Thymus (tissue), 11 donors: ENCODE data around the gene ANAPC2. TPM values are rescaled to one million over a fixed set of nuclear protein-coding genes. Genes with fewer than 3 reads are reported as not detected.

ENCODE experiments used
- DNase-seq, 9 donors: peaks; one replicate each; pipeline ENCODE4 v3.0.0-alpha.2; 2013; ENCODE audit warnings: low spot score in 9 of 9, low read depth in 6 of 9, missing footprints in 1 of 9
- H3K27ac ChIP-seq, 2 donors: one replicate each; pipeline ENCODE4 v1.5.1; 2013; ENCODE audit warnings: control low read depth in 1 of 2, low read depth in 1 of 2, low read length in 1 of 2, mild to moderate bottlenecking in 1 of 2, moderate library complexity in 1 of 2
- H3K27me3 ChIP-seq, 2 donors: one replicate each; pipeline ENCODE4 v1.5.1; 2013; ENCODE audit warnings: low read length in 1 of 2; ENCODE audit not compliant: control insufficient read depth in 2 of 2, insufficient read depth in 1 of 2
- H3K36me3 ChIP-seq, 2 donors: one replicate each; pipeline ENCODE4 v1.5.1; 2013; ENCODE audit warnings: low read length in 1 of 2, mild to moderate bottlenecking in 1 of 2, moderate library complexity in 1 of 2; ENCODE audit not compliant: control insufficient read depth in 2 of 2, insufficient read depth in 2 of 2
- H3K4me1 ChIP-seq, 2 donors: one replicate each; pipeline ENCODE4 v1.5.1; 2013; ENCODE audit warnings: low read length in 2 of 2; ENCODE audit not compliant: control insufficient read depth in 2 of 2, insufficient read depth in 2 of 2
- H3K4me3 ChIP-seq, 2 donors: one replicate each; pipeline ENCODE4 v1.5.1; 2013; ENCODE audit warnings: low read length in 2 of 2, control low read depth in 1 of 2, mild to moderate bottlenecking in 1 of 2
- H3K9me3 ChIP-seq, 2 donors: one replicate each; pipeline ENCODE4 v1.5.1; 2013; ENCODE audit warnings: low read length in 1 of 2, mild to moderate bottlenecking in 1 of 2; ENCODE audit not compliant: control insufficient read depth in 2 of 2, insufficient read depth in 1 of 2
- WGBS: extraction: QIAGEN DNeasy Blood & Tissue Kit; methylation state at CpG from one replicate; pipeline ENCODE4 v1.1.7; 2013; 5-methylcytosine and 5-hydroxymethylcytosine counted together
- polyA plus RNA-seq: library from polyadenylated mRNA; stranded (reverse); fragments of 200-250 nt; gene quantifications from one replicate; pipeline ENCODE4 v1.2.3, GENCODE V29; 2013
- total RNA-seq: library from RNA; stranded (reverse); fragments of 120-200 nt; gene quantifications from one replicate; pipeline ENCODE4 v1.2.4, GENCODE V29; 2013
- donor health status: healthy.

Gene ANAPC2
- total and polyA plus RNA-seq, 2 donors, result 19.1 to 69.4 TPM

DNA sequence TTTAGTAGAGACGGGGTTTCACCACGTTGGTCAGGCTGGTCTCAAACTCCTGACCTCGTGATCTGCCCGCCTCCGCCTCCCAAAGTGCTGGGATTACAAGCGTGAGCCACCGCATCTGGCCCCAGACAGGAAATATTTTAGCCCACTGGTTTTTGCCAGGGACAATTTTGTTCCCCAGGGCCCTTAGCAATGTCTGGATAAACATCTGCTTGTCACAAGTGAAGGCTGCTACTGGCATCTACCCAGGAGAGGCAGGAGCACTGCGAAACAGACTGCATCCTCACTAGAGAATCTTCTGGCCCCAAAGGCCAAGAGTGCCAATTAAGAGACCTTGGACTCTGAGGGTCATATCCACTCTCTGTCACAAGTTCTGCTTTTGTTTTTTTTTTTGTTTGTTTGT, 14.6 kb upstream of the ANAPC2 start:
- no peak overlapping the region for H3K27ac ChIP-seq
- no peak for DNase-seq
- peaks cover 0 to 5% of the 10 kb centered on the region in 2 donors for H3K9me3 ChIP-seq
- H3K27me3 ChIP-seq, result peaks cover 10 to 19% of the 10 kb centered on the region in 2 donors
- H3K36me3 ChIP-seq, result peaks cover 0 to 6% of the 10 kb centered on the region in 2 donors
- WGBS, result 96% methylated on average over 8 of the region's 8 CpGs
- no peak overlapping the region for H3K4me3 ChIP-seq
- peaks cover 30 to 35% of the 10 kb centered on the region in 2 donors for H3K4me1 ChIP-seq

DNA sequence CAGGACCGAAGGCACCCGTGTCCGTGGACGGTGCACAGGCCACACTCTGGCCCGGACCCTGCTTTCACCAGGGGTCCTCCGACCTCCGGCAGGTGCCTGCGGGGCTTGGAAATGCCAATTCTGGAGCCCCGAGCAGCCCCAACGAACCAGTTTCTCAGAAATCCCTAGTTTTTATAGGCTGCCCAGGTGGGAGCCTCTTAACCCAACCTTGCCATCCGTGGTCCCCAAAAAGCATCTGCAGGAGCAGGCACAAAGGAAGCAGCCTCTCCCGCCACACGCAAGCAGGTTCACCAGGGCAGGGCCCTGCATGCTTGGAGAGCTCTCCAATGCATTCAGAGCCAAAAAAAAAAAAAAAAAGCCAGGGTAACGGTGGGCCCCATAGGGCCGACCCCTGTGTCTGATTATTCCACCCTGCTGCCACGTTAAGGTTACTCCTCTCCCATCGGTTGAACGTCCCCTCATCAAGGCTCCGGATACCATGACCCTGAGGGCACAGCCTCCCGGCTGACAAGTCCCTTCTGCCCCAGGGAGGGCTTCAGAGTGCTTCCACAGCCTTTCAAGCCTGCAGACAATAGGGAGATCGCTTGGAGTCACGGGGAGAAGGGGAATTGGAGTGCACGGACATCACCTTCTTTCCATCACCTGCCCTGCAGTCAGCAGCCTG, 13.0 kb upstream of the ANAPC2 start:
- Histone ChIP-seq H3K36me3 (peaks cover 0 to 4% of the 10 kb centered on the region in 2 donors), H3K27me3 (peaks cover 10 to 25% of the 10 kb centered on the region in 2 donors), H3K9me3 (peaks cover 0 to 5% of the 10 kb centered on the region in 2 donors), H3K4me1 (peaks cover 24 to 27% of the 10 kb centered on the region in 2 donors), H3K4me3 (peak overlapping the region; percentile 75 to 85), H3K27ac (peak overlapping the region; percentile 45 to 72)
- no peak for DNase-seq
- 34% methylated on average over 23 of the region's 23 CpGs for WGBS

DNA sequence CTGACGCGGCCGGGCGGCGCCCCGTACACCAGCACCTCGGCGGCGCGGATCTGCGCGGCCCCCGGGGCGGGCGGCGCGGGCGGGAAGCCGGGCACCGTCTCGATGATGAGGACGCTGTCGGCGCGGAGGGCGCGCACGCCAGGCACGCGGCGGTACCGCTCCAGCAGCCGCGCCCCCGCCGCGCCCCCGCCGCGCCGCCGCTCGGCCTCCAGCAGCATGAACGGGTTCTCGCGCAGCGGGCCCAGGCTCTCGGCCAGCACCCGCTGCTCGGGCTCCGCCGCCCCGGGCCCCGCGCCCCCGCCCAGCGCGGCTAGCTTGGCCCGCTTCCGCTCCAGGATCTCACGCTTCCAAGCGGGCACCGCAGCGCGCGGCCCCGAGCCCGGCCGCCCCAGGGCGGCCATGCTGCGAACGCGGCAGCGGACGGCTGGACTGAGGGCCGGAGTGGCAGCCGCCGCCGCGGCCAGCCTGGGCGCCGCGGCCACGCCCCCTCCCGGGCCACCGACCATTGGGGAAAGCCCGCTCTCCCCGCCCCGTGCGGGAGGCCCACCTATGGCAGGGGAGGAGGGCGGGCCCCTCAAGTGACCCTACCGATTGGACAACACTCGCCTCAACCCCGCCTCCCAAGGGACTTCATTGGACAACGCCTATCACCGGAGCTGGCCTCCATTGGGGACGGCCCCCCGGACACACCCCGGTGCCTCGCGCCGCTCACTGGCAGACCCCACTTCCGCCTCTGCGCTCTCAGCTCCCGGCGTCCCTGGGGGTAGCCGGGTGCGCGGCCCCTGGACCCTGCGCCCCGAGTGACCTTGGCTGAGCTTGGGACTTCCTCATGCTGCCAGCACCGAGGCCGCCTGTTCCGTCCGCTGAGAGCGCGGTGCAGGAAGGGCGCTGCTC, 12.2 kb upstream of the ANAPC2 start, which contains the start of gene TPRN:
Gene TPRN (minus strand): TSS at position 431 of the 894 bp plus-strand sequence. CDS start 30 bp downstream, at position 401.
- under 1% methylated on average over 118 of the region's 118 CpGs for WGBS
- peak within 1 kb of the TSS; percentile 75 to 85 for H3K4me3 ChIP-seq
- peaks cover 0 to 4% of the 10 kb centered on the region in 2 donors for H3K36me3 ChIP-seq
- peaks cover 22 to 23% of the 10 kb centered on the region in 2 donors for H3K4me1 ChIP-seq
- H3K27ac ChIP-seq, result peak within 1 kb of the TSS; percentile 45 to 72
- peaks cover 0 to 5% of the 10 kb centered on the region in 2 donors for H3K9me3 ChIP-seq
- DNase-seq, result peak; percentile 90 to 99 (median 96)
- peaks cover 10 to 25% of the 10 kb centered on the region in 2 donors for H3K27me3 ChIP-seq

DNA sequence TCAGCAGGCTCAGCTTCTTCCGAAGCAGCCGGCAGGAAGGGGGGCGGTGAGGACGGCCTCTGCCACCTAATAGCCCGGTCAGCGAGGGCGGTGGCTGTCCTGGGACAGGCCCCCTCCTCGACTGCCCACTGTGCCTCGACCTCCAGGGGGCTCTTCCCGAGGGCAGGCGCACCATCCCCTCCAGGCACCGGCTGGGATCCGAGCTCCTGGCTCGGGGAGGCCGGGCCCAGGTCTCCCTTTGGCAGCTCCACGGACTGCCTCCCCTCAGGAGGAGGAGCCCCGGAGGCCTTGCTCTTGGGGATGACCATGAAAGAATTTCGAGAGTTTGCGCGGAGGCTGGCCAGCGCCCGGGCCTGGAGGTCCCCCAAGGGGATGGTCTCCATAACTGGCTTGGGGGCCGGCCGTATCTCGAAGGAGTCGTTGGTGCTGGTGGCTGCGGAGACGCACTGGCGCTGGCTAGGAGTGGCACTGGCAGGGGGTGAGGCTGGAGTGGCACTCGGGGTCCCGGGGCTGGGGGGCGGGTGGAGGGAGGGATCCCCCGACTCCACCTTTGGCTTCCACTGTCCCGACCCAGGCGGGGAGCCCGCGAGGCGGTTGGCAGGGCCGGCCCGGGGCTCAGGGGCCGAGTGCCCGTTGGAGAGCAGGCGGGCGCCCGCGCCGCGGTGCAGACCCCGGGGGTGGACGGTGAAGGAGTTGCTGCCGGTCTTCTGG, 11.2 kb upstream of the ANAPC2 start:
- no peak for DNase-seq
- Histone ChIP-seq H3K27me3 (peaks cover 10 to 25% of the 10 kb centered on the region in 2 donors), H3K27ac (no peak overlapping the region), H3K36me3 (peaks cover 0 to 4% of the 10 kb centered on the region in 2 donors), H3K9me3 (no peaks in the 10 kb centered on the region), H3K4me1 (peaks cover 18 to 22% of the 10 kb centered on the region in 2 donors), H3K4me3 (peak overlapping the region in 1 of 2 donors; percentile 75)
- WGBS, result 36% methylated on average over 51 of the region's 51 CpGs

DNA sequence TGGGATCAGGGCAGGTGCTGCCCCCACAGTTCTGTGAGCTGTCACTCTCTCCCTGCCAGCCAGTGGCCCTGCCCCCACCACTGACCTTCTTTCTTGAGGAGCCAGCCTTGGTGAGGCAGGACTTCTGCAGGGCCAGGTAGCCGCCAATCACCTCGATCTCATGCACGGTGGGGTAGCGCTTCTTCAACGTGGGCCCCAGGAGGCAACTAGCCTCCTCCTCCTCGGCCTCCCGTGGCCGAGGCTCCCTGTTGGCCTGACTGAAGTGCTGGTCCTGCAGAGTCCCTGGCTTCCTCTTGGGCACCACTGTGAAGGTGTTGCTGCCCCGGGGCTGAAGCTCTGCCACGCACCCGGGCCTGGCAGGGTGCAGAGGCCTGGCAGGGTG, 10.5 kb upstream of the ANAPC2 start:
- H3K4me1 ChIP-seq, result peaks cover 12 to 15% of the 10 kb centered on the region in 2 donors
- no peak for DNase-seq
- no peak overlapping the region for H3K27ac ChIP-seq

DNA sequence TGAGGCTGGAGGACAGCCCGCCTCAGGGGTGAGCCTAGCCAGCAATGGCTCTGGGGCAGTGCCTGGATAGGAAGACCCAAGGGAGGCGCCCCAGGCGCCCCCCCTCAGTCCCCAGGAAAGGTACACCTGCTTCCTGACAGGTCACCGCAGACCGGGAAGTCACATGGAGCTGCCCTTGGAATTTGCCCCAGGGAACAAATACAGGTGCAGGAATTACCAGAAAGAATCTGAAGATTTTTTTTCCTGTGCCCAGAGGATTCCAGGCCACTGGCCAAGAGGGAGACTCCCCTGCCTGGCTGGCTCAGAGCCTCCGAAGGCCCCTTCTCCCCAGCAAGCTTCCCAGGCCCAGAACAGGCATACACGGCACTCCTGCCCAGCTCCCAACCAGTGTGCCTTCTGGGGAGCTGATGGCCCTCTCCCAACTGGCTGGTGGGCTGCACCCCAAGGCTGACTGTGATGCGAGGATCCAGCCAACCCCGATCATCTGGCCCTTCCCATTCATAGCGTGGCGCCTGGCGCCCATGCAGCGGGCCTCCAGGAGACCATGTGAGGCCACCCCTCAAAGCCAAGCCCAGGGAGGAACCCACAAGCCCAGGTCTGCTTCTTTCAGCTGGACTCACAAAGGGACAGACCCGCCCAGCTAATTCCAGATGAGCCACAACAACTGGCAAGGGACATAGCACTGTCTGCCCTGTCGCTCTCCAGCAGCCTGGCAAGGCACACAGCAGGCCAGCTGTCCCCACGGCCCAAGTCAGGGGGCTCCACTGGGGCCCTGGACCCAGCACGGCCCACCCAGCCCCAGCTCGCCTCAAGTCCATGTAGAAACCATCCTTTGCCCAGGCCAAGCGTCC, 9.9 kb upstream of the ANAPC2 start:
- Histone ChIP-seq H3K36me3 (no peaks in the 10 kb centered on the region), H3K4me3 (no peak overlapping the region), H3K27me3 (peaks cover 10 to 25% of the 10 kb centered on the region in 2 donors), H3K9me3 (no peaks in the 10 kb centered on the region), H3K27ac (no peak overlapping the region), H3K4me1 (peaks cover 9 to 14% of the 10 kb centered on the region in 2 donors)
- 95% methylated on average over 19 of the region's 19 CpGs for WGBS
- DNase-seq, result no peak

More for the DNA sequence above, 10.5 kb upstream of the ANAPC2 start:
- H3K27me3 ChIP-seq, result peaks cover 10 to 25% of the 10 kb centered on the region in 2 donors
- H3K4me3 ChIP-seq, result no peak overlapping the region
- H3K36me3 ChIP-seq, result peaks cover 0 to under 1% of the 10 kb centered on the region in 2 donors
- 94% methylated on average over 11 of the region's 11 CpGs for WGBS
- H3K9me3 ChIP-seq, result no peaks in the 10 kb centered on the region

DNA sequence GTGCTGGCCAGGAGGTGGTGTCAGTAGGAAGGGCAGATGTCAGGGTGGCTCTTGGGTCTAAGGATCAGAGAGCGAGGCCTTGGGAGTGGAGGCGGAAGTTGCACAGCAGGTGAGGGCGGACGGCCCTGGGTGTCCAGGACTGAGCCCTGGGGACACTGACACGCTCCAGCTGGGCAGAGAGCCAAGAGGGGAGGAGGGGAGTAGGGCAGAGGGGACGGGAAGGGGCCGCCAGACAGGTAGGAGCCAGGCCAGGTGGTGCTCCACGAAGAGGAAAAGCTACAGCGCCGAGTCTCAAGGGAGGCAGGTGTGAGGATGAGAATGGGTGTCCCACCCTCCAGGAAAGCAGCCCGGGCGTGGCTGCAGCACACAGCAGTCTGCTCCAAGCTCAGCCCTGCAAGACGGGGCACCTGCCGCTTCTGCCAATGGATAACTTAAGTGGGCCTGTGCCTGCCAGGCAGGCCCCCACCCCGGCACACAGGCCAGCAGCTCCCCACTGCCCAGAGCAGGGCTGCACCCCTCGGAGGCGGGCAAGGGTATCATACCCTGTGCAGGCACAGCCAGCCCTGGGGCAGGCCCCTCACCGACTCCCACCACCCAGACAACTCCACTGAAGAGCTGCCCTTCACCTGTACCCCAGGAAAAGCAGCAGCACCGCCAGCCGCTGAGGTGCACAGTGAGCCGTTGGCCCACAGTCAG, 7.3 kb upstream of the ANAPC2 start:
- H3K4me1 ChIP-seq, result peaks cover 3 to 4% of the 10 kb centered on the region in 2 donors
- 95% methylated on average over 21 of the region's 21 CpGs for WGBS

DNA sequence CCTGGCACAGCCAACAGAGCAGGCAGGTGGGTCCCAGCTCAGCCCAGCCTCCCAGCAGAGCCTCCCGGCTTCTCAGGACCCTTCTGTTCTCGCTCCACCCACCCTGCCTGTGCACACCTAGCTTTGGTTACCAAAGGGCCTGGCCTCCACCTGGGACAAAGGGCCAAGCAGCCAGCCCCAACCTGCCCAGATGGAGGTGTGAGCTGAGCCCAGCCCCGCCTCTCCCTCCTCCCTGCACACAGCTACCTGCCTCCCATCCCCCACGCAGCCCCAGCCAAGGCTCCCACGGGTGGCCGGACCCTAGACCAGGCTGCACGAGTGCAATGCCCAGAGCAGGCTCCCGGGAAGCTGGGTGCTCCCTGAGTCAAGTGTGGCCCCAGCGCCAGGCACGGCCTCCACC, 6.5 kb upstream of the ANAPC2 start:
- DNase-seq, result no peak
- no peak overlapping the region for H3K4me3 ChIP-seq
- 93% methylated on average over 10 of the region's 10 CpGs for WGBS
- H3K4me1 ChIP-seq, result peaks cover 5 to 6% of the 10 kb centered on the region in 2 donors
- no peaks in the 10 kb centered on the region for H3K9me3 ChIP-seq
- peaks cover 9 to 25% of the 10 kb centered on the region in 2 donors for H3K27me3 ChIP-seq
- peaks cover 16 to 24% of the 10 kb centered on the region in 2 donors for H3K36me3 ChIP-seq
- no peak overlapping the region for H3K27ac ChIP-seq

More for the DNA sequence above, 7.3 kb upstream of the ANAPC2 start:
- H3K27ac ChIP-seq, result no peak overlapping the region
- H3K36me3 ChIP-seq, result peaks cover 8 to 16% of the 10 kb centered on the region in 2 donors
- no peaks in the 10 kb centered on the region for H3K9me3 ChIP-seq
- no peak for DNase-seq
- H3K4me3 ChIP-seq, result no peak overlapping the region
- H3K27me3 ChIP-seq, result peaks cover 10 to 25% of the 10 kb centered on the region in 2 donors
